Activated T-cell treated with anti-CD3 and anti-CD28 coated beads, Interleukin-2, amount 50 U/mL, for 1 hour (primary cell): ENCODE results near the gene TWF2.
A peak's percentile ranks its signal among the peaks of the same experiment; 100 is the strongest.

Source experiments
- DNase-seq: peaks from one replicate; pipeline ENCODE4 v3.0.0-alpha.2; 2020

The TWF2 gene

DNA sequence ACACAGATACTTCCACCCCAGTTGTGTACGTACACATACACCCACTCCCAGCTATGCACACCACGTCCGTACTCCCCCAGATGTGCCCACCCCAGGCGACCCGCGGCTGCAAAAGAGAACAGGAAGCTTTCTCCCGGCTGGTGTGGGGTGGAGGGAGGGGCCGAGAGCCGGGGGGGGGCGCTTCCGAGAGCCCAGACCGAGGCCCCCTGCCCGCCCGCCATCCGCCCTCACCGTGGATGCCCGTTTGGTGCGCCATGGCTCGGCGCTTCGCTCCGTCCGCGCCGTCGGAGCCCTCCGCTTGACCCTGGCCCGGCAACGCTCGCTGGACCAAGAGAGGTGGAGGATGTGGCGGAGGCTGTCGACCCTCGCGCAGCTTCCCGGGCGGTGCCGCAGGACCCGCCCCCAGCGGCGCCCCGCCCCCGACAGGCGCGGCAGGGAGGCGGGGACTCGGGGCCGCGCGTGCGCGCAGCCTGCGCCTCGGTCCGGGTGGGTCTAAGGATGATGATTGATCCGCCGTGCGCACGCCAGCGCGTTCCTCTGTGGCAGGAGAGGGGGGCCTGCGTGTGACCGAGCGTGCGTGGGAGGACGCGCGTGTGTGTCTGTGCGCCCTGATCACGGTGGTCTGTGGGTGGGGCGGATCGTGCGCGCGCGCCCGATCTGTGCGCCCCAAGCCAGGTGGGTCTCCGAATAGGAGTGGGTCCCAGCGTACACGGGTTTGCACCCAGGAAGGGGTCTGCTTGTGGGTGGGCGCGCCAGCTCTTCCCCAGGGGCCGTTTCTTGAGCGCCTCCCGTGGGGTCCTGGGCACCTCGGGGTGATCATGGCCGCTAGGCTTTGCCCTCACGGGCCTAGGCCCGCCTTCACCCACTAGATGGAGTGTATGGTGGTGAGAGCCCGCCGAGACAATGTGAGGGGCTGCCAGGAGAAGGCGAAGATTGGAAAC lies at the start of gene TWF2:
Gene TWF2 (minus strand): TSS at position 398 of the 941 bp plus-strand sequence. CDS start 142 bp downstream, at position 256.
- DNase-seq = peak; percentile 91

DNA sequence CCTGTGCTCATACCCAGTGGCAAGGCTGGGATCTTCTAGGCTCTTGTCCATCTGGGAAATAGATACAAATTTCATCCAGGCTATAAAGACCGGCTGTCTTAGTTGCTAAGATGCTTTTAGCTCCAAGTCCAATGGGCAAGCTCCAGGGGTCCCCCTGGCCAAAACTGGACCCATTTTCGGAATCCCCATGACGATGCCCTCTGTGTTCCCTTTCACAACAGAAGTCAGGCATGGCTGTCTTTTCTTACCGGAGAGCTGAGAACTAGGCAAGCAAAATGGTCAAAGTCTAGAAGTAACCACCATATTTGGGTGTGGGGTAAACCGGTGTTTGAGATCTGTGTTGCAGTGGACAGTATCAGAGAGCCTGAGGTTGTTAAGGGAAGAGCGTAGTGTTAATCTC lies 49.7 kb upstream of the TWF2 start:
- DNase-seq = no peak

DNA sequence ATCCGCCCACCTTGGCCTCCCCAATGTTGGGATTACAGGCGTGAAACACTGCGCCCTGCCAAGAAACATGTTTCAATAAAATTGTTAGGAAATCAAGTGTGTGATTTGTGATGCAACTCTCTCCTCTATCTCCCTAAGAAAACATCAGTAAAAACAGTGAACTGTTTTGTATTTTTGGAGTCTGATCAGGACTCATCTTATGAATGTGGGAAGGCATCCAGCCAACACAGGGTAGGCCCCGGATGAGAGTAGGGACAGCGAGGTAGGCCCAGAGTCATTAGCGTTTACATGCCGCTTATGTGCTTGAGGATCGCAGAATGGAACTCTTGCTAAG lies 47.8 kb upstream of the TWF2 start:
- DNase-seq = no peak

DNA sequence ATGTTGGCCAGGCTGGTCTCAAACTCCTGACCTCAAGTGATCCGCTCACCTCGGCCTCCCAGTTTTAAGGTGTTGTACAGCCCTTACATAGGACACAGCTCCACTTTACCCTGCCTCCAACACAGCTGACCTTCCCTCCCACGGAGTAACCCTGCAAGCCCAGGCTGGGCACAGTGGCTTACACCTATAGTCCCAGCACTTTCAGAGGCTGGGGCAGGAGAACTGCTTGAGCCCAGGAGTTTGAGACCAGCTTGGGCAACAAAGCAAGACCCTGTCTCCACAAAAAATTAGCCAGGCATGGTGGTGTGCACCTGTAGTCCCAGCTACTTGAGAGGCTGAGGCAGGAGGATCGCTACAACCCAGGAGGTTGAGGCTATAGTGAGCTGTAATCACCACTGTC lies 45.1 kb upstream of the TWF2 start:
- DNase-seq = peak; percentile 16

DNA sequence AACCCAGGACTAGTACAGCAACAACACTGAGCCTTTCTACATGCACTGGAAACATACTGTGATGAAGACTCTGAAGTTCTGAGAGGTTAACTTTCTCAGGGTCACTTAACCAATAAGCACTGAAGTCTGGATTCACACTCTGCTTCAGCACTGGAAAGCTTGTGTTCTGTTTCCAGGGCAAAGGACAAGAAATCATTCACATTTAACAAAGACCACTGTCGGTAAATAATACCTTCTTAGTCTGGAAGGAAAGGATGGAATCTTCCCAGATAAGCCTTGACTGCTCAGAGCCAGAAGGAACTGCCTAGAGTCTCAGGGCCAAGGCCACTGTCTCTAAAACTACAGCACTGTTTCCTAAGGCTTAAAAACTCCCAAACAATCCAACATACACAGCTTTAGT lies 44.3 kb upstream of the TWF2 start:
- no peak for DNase-seq

DNA sequence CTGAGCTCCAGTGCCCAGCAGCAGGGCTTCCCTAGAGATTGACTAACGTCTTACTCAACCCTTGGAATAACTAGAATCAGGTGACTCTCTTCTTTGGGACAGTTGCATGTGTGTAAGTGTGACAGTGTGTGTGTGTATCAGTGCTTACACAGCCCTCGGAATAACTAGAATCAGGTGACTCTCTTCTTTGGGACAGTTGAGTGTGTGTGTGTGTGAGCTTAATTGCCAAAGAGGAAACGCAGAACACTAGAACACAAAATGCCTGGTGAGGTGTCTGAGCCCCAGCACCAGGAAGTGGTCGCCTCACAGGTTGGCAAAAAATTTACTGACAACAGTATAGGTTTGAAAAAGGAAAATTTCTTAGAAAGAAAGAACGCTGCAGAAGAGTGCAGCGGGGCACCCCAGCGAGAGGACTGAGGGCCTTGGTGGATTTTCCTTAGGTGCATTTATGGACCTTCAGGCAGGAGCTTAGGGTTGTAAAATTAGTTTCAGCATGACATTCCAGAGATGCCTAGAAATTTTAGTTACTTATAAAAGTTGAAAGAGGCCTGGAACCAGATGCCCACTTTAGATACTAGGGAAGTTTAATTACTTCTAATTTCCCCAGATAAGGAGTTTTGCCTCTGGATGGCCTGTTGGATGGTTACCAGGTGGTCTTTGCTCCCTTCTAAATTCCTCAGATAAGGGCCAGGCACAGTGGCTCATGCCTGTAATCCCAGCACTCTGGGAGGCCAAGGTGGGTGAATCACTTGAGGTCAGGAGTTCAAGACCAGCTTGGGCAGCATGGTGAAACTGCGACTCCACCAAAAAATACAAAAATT lies 43.2 kb upstream of the TWF2 start:
- peak; percentile 39 for DNase-seq

DNA sequence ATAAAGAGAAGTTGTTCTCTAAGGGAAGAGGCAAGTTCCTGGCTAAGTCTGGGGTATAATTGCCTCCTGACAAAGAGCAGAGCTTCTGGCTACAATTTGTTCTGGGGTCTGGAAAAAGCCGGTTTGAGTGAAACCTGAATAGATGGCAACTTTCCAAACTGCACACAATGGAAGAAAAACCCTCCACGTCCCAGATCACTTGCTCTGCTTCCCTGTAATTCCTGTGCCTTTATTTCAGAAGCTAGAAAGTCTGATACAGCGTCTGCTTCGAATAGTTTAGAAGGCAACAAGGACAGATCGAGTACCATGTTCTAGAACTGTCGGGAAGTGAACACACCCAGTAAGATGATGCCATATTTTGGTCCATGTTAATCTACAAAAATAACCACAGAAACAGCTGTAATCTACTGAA lies 41.1 kb upstream of the TWF2 start:
- no peak for DNase-seq

DNA sequence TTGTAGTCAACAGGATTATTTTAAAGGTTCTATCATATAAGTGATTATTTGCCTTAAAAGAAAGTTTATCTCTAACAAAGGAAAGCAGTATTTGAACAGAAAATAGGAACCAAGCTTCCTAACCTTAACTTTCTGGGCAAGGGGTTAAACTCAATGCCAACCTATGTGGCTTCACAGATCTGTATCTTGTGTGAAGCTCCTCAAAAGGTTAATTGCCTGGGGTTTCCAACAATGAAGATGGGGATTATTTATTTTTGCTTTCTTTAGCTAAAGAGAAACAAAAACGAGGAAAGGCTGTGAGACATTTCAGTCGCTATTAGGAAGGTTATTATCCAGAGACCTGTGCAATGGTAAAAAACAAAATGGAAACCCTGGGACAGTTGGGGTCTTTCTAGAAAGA lies 40.6 kb upstream of the TWF2 start:
- DNase-seq = no peak

DNA sequence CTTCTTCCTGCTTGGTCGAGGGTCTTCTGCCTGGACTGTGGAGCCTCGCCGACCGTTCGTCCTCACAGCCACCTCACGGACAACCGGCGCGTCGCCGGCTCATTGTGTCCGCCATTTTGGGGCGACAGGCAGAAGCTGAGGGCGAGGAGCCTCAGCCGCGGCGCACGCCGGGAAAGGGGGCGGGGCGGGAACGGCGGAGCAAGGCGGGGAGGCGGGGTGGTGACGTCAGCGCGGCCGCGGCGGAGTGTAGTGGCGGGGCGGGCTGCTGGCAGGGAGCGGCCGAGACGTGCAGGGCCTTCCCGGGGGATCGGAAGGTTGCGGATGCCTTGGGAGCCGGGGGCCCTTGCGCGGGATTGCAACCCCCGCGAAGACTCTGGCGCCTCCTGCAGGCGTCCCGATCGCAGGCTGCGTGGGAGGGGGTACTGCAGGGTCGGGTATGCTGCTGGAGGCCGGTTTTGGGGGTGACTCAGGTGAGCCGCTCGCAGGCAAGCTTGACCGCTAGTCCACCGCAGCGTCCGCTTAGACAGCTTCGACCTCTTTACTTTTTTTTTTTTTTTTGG lies 39.6 kb upstream of the TWF2 start, which contains the start of gene WDR82:
Gene WDR82 (minus strand): TSS at position 140 of the 560 bp plus-strand sequence. CDS start 288 bp downstream, outside the sequence.
- peak; percentile 98 for DNase-seq

DNA sequence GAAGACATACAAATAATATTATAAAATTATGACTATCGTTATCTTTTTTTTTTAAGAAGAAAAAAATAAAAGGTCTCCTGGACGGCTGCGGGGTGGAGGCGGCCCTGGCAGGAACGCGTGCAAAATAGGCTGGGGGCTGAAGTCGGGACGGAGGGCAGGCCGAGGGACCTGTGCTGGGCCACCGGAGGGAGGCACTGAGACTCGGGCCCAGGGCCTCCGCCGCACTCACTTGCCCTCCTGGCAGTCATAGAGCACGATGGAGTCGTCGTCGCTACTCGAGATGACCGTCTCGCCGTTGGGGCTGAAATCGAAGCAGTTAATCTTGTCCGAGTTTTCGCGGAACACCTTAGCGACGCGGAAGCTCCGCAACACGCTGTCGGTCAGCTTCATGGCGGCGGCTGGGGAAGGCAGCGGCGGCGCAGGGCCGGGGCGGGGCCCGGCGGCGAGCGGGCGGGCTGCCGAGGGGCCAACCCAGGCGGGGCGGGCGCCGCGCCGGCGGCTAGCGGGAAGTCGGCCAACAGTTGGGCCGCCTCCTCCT lies 39.1 kb upstream of the TWF2 start:
- DNase-seq = no peak

DNA sequence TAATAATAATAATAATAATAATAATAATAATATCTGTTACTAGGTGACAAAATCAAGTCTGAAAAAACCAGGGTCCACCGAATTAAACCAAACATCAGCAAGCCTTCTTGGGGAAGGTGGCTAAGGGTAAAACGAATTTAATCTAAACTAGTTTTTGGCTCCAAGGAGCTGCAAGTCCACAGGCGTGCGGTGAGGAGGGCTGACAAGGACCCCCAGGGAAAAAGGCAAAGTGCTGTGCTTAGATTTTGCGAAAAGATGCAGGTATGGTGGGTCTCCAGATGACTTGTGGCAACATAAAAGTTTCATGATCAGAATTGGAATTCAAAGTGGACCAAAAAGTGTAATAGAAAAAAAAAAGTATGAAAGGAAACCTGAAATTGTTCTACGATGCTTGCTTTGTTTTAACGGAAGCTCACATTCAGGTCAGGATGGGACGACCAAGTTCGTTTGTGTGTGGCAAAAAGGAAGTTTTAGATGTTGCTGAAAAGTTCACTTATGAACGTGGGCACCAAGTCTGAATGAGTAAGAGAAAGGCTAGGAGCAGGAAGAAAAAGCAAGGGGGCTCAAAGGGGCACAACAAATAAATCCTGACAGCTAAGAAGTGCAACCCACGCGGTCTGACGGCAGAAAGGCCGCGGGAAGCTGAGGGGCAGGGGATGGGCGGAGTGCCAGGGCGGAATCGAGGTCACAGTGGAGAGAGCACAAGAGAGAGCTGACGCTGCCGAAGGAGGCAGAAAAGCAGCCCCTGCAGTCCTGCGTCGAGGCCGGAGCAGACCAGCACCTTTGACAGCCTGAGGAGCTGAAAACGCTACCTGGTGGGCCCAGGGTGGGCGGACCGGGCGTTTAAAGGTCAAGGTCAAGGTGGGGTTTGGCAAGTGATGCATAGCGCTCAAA lies 38.4 kb upstream of the TWF2 start:
- DNase-seq = peak; percentile 73

DNA sequence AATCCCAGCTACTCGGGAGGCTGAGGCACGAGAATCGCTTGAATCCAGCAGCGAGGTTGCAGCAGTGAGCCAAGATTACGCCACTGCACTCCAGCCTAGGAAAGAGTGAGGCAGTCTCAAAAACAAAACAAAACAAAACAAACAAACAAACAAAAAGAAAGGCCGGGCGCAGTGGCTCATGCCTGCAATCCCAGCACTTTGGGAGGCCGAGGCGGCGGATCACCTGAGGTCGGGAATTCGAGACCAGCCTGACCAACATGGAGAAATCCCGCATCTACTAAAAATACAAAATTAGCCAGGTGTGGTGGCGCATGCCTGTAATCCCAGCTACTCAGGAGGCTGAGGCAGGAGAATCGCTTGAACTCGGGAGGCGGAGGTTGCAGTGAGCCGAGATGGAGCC lies 35.8 kb upstream of the TWF2 start:
- peak; percentile 18 for DNase-seq

DNA sequence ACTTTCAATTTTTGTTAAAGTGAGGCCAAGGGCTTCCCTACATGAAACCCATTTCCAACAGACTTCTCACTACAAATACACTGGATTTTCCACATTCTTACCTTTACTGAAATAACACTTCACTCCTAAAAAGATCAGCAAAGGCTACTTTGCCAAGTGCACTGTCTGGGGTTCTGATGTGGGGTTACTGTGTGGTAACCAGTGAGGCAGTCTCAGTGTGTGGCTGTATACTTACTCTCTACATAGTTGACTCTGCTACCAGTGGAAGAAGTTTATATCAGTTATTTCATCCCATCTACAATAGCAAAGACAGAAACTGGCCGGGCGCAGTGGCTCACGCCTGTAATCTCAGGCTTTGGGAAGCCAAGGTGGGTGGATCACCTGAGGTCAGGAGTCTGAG lies 33.9 kb upstream of the TWF2 start:
- peak; percentile 26 for DNase-seq

DNA sequence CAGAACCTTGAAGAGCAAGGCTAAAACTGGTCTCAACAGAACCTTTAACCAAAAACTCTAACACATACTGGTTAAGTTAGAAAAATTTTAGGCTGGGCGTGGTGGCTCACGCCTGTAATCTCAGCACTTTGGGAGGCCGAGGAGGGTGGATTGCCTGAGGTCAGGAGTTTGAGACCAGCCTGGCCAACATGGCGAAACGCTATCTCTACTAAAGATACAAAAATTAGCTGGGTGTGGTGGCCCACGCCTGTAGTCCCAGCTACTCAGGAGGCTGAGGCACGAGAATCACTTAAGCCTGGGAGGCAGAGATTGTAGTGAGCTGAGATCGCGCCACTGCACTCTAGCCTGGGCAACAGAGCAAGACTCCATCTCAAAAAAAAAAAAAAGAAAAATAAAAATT lies 33.2 kb upstream of the TWF2 start:
- DNase-seq = peak; percentile 19

DNA sequence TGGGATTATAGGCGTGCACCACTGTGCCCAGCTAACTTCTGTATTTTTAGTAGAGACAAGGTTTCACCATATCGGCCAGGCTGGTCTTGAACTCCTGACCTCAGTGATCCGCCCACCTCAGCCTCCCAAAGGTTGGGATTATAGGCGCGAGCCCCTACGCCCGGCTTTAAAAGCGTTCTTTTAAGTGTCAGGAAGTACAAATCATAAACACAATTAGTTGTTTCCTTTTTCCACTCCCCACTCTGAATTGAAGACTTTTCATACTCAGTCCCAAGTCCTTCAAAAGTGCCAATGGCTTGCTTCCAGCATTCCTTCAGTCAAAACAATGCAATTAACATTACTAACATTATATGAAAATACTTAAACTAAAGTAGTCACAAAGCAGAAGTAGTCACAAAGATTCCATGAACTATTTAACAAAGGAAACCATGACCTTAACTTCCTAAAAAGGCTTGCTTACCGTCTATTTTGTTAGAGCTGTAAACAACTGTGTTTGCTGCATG lies 31.3 kb upstream of the TWF2 start:
- DNase-seq = peak; percentile 23

DNA sequence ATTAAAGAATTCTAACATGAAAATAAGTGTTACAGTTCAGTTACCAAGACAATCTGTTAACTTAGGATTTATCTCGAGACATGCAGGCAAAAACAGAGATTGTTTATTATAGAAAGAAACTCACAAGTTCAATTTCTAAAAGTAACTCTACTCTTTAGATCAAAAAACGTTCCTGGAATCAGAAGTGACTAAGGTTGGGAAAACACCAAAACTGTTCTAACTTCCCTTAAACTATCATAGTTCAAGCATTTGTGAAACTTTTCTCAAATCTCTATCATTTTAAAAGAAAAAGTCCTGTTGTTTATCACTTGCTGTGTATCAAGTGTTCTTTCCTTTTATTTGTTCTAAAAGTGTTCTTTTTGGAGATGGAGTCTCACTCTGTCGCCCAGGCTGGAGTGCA lies 30.8 kb upstream of the TWF2 start:
- DNase-seq = no peak

DNA sequence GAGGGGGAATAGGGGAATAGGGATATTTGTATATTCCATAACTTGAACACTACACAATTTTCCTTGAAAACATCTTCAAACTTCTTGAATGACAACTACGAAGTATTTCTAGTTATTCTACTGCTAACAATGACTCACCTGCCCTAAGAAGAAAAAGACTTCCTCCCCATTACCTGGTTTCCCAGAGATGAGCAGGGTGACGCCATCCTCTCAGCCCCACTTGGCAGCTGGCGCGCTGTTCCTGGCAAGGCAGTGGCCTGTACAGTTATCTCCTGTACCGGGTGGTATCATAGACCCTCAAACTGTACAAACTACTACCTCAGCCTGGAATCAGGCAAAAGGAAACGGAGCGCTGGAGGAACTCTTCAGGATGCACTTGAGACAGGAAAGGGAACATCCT lies 29.1 kb upstream of the TWF2 start:
- peak; percentile 69 for DNase-seq

DNA sequence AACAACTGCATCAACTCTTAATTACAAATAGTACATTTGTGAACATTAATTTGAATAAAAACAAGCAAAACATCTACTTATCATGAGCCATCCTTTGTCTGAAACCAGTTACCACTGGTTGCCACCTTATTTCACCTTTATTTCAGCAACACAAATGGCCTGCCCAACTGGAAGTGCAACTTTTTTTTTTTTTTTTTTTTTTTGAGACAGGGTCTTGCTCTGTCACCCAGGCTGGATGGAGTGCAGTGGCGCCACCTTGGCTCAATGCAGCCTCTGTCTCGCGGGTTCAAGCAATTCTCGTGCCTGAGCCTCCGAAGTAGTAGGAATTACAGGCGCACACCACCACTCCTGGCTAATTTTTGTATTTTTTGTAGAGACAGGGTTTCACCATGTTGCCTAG lies 26.4 kb upstream of the TWF2 start:
- no peak for DNase-seq

DNA sequence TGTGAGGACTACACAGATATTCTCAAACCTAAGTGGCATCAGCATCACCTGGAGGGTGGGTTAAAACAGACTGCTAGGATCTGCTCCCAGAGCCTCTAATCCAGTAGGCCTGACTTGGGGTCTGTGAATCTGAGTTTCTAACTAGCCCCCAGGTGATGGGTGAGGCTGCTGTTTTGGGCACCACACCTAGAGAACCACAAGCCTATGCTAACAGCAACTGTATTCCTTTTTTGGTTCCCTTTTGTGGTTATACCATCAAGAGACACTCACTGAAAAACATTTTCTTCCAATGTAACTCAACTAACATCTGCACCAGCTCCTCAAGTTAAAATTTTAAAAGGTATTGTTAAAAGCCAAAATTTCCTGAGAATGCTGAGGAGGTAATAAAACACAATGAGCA lies 23.5 kb upstream of the TWF2 start:
- no peak for DNase-seq

DNA sequence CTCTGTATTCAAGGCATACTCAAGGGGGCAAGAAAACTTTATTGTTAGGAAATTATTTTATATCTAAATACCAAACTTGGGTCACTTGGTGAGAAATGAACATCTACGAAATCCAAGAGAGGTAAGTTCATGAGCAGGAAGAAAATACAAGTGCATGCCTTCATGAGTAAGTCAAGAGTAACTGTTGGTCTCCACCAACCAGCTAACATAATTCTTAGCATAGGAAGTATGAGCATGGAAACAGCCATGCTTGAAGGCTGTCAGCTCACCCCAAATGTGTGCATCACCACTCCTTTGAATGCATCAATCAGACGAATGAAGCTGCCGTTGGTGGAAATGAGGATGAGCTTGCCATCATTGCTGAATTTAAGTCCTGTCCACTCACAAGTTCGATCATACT lies 20.5 kb upstream of the TWF2 start:
- no peak for DNase-seq

DNA sequence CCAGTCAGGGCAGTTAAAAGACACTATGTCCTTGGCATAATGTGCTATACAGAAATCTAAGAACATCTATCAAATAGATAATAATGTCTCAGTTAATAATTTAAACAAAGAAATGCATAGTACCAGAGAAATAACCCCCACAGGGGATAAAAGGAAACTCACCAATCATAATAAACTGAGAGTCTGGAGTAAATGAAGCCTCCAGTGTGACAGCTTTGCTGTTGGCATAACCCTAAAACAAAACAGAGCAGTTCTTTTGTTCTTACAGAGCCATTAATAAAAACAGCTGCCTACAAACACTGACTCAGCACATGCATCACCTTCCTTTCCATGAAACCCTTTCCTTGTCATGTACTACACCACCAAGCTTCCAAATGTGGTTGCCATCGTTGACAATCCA lies 20.1 kb upstream of the TWF2 start:
- no peak for DNase-seq

DNA sequence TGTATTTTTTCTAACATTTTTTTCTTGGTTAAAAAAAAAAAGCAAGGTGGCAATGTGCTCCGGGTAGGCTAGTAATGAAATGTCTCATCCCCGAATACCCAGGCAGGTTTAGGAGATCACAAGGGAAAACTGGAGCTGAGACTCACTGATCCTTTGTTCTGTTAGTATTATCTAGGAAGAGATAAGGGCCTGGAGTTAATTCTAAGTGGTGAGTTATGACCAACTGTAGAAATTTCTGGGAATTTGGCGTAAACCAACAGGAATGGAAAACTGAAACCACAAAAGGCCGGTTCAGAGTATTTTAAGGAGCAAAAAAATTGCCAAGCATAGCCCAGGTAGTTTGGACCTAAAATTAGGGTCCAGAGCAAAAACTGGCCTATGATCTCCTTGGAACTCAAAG lies 19.0 kb upstream of the TWF2 start:
- DNase-seq = no peak
